Measurements from ENCODE around the gene HSDL2. TPM values are rescaled to one million over a fixed set of nuclear protein-coding genes. Genes with fewer than 3 reads are reported as not detected.

Gene HSDL2
- total RNA-seq, 4 donors from 2014 or later = 72.9 to 112 (median 101) TPM

- no peak for TF ChIP-seq CTCF (IDR thresholded peaks at IDR 0.05; ENCODE audit: low read depth)
Observed at GRCh38 chr9:112506571-112506970, 126.7 kb downstream of the HSDL2 start.

- no peak for TF ChIP-seq CTCF (IDR thresholded peaks at IDR 0.05; ENCODE audit: low read depth)
Observed at GRCh38 chr9:112507001-112507680, 127.2 kb downstream of the HSDL2 start.

- no peak for TF ChIP-seq CTCF (IDR thresholded peaks at IDR 0.05; ENCODE audit: low read depth)
Observed at GRCh38 chr9:112508377-112508776, 128.5 kb downstream of the HSDL2 start.

- no peak for TF ChIP-seq CTCF (IDR thresholded peaks at IDR 0.05; ENCODE audit: low read depth)
Observed at GRCh38 chr9:112516769-112517168, 136.9 kb downstream of the HSDL2 start.

DNA sequence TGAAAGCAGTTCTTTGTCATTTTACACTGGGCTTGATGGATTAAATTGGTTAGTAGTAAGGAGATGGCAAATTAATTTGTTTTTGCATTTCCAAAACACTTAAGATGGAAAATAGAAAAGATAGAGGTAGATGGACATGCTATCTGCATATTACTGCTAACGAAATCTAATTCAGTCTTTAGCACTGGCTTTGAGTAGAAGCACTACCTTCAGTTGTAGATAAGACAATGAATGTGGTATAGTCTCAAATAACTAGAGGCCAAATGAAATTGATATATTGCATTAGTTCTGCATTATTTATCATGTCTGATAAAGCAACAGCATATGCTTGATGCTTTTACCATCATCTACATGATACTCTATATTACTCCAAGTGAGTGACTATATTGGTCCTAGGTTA is 140.2 kb downstream of the HSDL2 start:
- TF ChIP-seq CTCF (IDR thresholded peaks at IDR 0.05; ENCODE audit: low read depth) = no peak

GRCh38 chr9:112520656-112521055 is 140.7 kb downstream of the HSDL2 start:
- TF ChIP-seq CTCF (IDR thresholded peaks at IDR 0.05; ENCODE audit: low read depth) = no peak

Other genes starting within 250 kb of the HSDL2 start
- 10 to 100 TPM in 3 of 4 donors, 1 to 10 TPM in 1; 8.4 to 24.6 (median 16.3) TPM for gene SUSD1, start 204.8 kb upstream of the HSDL2 start, total RNA-seq
- 10 to 100 TPM; 27.3 to 51.8 (median 37.9) TPM for gene PTBP3, start 46.5 kb upstream of the HSDL2 start, total RNA-seq
- 1 to 10 TPM; 2.0 to 6.2 (median 3.5) TPM for gene KIAA1958, start 106.7 kb downstream of the HSDL2 start, total RNA-seq

Measured in subcutaneous adipose tissue (tissue), 4 donors.